IMR-90 (cell line): Measurements from ENCODE around the gene CHN2.

Experiments used
- BHLHE40 ChIP-seq: fragments of 150-350 bp; IDR thresholded peaks from 2 replicates; pipeline ENCODE4 v1.6.1; 2016; ENCODE audit warnings: mild to moderate bottlenecking, low read depth, low read length
- CTCF ChIP-seq: conservative IDR thresholded peaks from 2 replicates; pipeline ENCODE4 v1.5.1; 2012; ENCODE audit warnings: mild to moderate bottlenecking, low read depth, low read length, improper control_type of control experiment
- ELK1 ChIP-seq: fragments of 150-350 bp; IDR thresholded peaks from 2 replicates; pipeline ENCODE4 v1.6.1; 2016; ENCODE audit warnings: low read depth, mild to moderate bottlenecking, low read length, moderate library complexity, borderline replicate concordance
- NFE2L2 ChIP-seq: fragments of 150-350 bp; IDR thresholded peaks from 2 replicates; pipeline ENCODE4 v1.6.1; 2016; ENCODE audit warnings: low read depth, mild to moderate bottlenecking, low read length
- POLR2A ChIP-seq: IDR thresholded peaks from 2 replicates; pipeline ENCODE4 v1.6.1; 2012; ENCODE audit warnings: mild to moderate bottlenecking, low read depth, low read length
- RCOR1 ChIP-seq: IDR thresholded peaks from 2 replicates; pipeline ENCODE4 v1.6.1; 2012; ENCODE audit warnings: mild to moderate bottlenecking, low read length, improper control_type of control experiment; ENCODE audit not compliant: insufficient replicate concordance
- RFX5 ChIP-seq: IDR thresholded peaks from 2 replicates; pipeline ENCODE4 v1.8.0; 2012; ENCODE audit warnings: low read depth, mild to moderate bottlenecking, low read length, moderate library complexity
- SMC3 ChIP-seq: fragments of 150-350 bp; IDR thresholded peaks from 2 replicates; pipeline ENCODE4 v1.6.1; 2016; ENCODE audit warnings: low read depth, mild to moderate bottlenecking, antibody characterized with exemption, low read length, moderate library complexity
- TF ChIP-seq, protein P1 (sequence below): fragments of 150-350 bp; IDR thresholded peaks from 2 replicates; pipeline ENCODE4 v1.6.1; 2017; ENCODE audit warnings: mild to moderate bottlenecking, antibody characterized with exemption, low read length, low read depth

DNA sequence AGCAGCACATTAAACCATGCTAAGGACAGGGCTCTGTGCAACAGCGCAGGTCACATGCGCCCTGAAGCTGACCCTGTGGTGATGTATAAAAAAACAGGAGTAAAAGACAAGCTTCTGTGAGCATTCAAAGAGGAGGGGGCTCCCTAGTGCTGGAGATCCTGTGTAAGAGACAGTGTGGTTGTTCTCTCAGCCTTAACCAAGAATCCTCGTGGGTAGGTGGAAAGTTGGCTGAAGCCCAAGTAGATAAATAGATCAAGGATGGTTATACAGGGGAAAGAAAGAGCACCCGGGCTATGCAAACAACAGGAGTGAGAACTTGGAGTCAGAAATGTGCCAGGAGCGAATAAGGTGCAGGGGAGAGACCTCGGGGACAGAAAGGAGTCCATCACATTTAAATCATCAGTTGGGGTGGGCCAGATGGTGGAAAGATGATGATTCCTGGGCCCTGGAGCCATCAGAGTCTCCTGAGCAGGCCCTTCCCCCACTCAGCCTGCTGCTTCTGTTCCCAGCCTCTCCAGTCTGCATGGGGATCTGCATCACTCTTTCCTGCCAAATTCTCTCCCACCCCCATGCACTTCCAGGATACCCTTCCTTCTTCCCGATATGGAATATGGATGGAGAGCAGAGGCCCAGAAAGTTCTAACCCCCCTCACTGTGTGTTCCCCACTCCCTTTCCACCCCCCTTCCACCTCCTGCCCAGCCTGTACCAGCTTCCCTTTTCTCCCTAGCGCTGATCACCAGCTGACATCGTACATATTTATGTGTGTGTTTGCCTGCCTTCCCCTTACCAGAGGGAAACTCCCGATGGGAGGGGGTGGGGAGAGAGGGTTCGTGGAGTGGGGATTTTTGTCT, 291.0 kb downstream of the CHN2 start:
- TF ChIP-seq RCOR1, result no peak
- no peak for TF ChIP-seq CTCF
- no peak for TF ChIP-seq BHLHE40
- TF ChIP-seq SMC3, result no peak
- TF ChIP-seq, protein P1, sequence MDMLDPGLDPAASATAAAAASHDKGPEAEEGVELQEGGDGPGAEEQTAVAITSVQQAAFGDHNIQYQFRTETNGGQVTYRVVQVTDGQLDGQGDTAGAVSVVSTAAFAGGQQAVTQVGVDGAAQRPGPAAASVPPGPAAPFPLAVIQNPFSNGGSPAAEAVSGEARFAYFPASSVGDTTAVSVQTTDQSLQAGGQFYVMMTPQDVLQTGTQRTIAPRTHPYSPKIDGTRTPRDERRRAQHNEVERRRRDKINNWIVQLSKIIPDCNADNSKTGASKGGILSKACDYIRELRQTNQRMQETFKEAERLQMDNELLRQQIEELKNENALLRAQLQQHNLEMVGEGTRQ, result no peak
- TF ChIP-seq POLR2A, result no peak
- TF ChIP-seq ELK1, result no peak
- no peak for TF ChIP-seq NFE2L2
- no peak for TF ChIP-seq RFX5
